IMR-90 (cell line): ENCODE results near the gene ITGB1. TPM values are rescaled to one million over a fixed set of nuclear protein-coding genes. Genes with fewer than 3 reads are reported as not detected.

ENCODE experiments used
- ATAC-seq: fragments of 200-7000 bp; cut with Tn5 transposase; 2 replicates; pipeline ENCODE4 v1.9.1; 2020; ENCODE audit warnings: low read depth, mild to moderate bottlenecking, moderate library complexity
- BruUV-seq: library from RNA; stranded (reverse); fragments of 400-500 nt; replicated peaks from 2 replicates; lab custom pipeline; 2021; lab: Mats Ljungman, UMichigan
- CTCF ChIA-PET: fragments of 300-600 bp; formaldehyde crosslinking; extraction: SDS; loops from one replicate; lab custom pipeline; 2021; ENCODE audit warnings: antibody characterized with exemption; lab: Yijun Ruan, JAX
- POLR2A ChIA-PET: fragments of 300-600 bp; sonication (Branson Sonifier 250); formaldehyde crosslinking; loops from one replicate; lab custom pipeline; 2022; ENCODE audit warnings: antibody characterized with exemption; ENCODE audit not compliant: unreplicated experiment; lab: Charles Lee
- DNase-seq: peaks from one replicate; pipeline ENCODE4 v3.0.0; 2013
- H2AFZ ChIP-seq: replicated peaks from 2 replicates; pipeline ENCODE3; 2013; ENCODE audit warnings: low read length, mild to moderate bottlenecking; ENCODE audit not compliant: poor library complexity
- H2AK5ac ChIP-seq: 2 replicates; pipeline ENCODE4 v1.6.1; 2013; ENCODE audit warnings: low read depth, low read length, inconsistent platforms
- H2AK9ac ChIP-seq: replicated peaks from 2 replicates; pipeline ENCODE3; 2013; ENCODE audit warnings: mild to moderate bottlenecking, low read depth, low read length, moderate library complexity; ENCODE audit not compliant: poor library complexity
- H2BK120ac ChIP-seq: 2 replicates; pipeline ENCODE4 v1.6.1; 2013; ENCODE audit warnings: low read depth, low read length, inconsistent platforms
- H2BK15ac ChIP-seq: 3 replicates; pipeline ENCODE4 v1.6.1; 2013; ENCODE audit warnings: low read depth, low read length, inconsistent platforms
- H2BK20ac ChIP-seq: 2 replicates; pipeline ENCODE4 v1.6.1; 2013; ENCODE audit warnings: low read depth, mild to moderate bottlenecking, inconsistent platforms, low read length, moderate library complexity
- H2BK5ac ChIP-seq: 2 replicates; pipeline ENCODE4 v1.6.1; 2013; ENCODE audit warnings: mild to moderate bottlenecking, low read depth, low read length, inconsistent platforms; ENCODE audit not compliant: poor library complexity, severe bottlenecking
- H3K14ac ChIP-seq: replicated peaks from 2 replicates; pipeline ENCODE4 v1.6.1; 2013; ENCODE audit warnings: low read depth, low read length, inconsistent platforms
- H3K18ac ChIP-seq: 2 replicates; pipeline ENCODE4 v1.6.1; 2013; ENCODE audit warnings: low read depth, low read length, control low read depth
- H3K23ac ChIP-seq: 2 replicates; pipeline ENCODE4 v1.6.1; 2013; ENCODE audit warnings: low read depth, low read length, inconsistent platforms
- H3K27ac ChIP-seq: 2 replicates; pipeline ENCODE4 v1.5.1; 2013; ENCODE audit warnings: mild to moderate bottlenecking, control low read depth, low read length; ENCODE audit not compliant: insufficient read depth
- H3K27me3 ChIP-seq: 2 replicates; pipeline ENCODE4 v1.6.1; 2013; ENCODE audit warnings: low read length; ENCODE audit not compliant: control insufficient read depth, insufficient read depth
- H3K36me3 ChIP-seq: 2 replicates; pipeline ENCODE4 v1.6.1; 2013; ENCODE audit warnings: low read length, mixed read lengths; ENCODE audit not compliant: control insufficient read depth, insufficient read depth
- H3K4ac ChIP-seq: 2 replicates; pipeline ENCODE4 v1.6.1; 2013; ENCODE audit warnings: low read depth, low read length, inconsistent platforms
- H3K4me1 ChIP-seq: 2 replicates; pipeline ENCODE4 v1.6.1; 2013; ENCODE audit warnings: low read length, mixed read lengths; ENCODE audit not compliant: control insufficient read depth, insufficient read depth
- H3K4me2 ChIP-seq: 2 replicates; pipeline ENCODE4 v1.6.1; 2013; ENCODE audit warnings: low read depth, mild to moderate bottlenecking, control low read depth, low read length, moderate library complexity
- H3K4me3 ChIP-seq: 2 replicates; pipeline ENCODE4 v1.5.1; 2013; ENCODE audit warnings: low read depth, mild to moderate bottlenecking, control low read depth, low read length, moderate library complexity; ENCODE audit not compliant: insufficient read depth
- H3K56ac ChIP-seq: 2 replicates; pipeline ENCODE4 v1.6.1; 2013; ENCODE audit warnings: low read length, inconsistent platforms; ENCODE audit not compliant: insufficient read depth; ENCODE audit errors: extremely low read depth
- H3K79me1 ChIP-seq, 2 experiments: 2 replicates each; pipeline ENCODE4 v1.6.1; 2013; ENCODE audit warnings: low read length in 2 of 2, inconsistent platforms in 1 of 2, low read depth in 1 of 2
- H3K9ac ChIP-seq: 2 replicates; pipeline ENCODE4 v1.6.1; 2013; ENCODE audit warnings: low read depth, low read length, control low read depth
- H3K9me1 ChIP-seq: 2 replicates; pipeline ENCODE4 v1.6.1; 2013; ENCODE audit warnings: low read length, inconsistent platforms; ENCODE audit not compliant: insufficient read depth
- H3K9me3 ChIP-seq: 2 replicates; pipeline ENCODE4 v1.6.1; 2013; ENCODE audit warnings: low read length; ENCODE audit not compliant: control insufficient read depth, insufficient read depth
- H4K20me1 ChIP-seq: 2 replicates; pipeline ENCODE4 v1.6.1; 2013; ENCODE audit warnings: low read length, inconsistent platforms; ENCODE audit not compliant: insufficient read depth
- H4K5ac ChIP-seq: 2 replicates; pipeline ENCODE4 v1.6.1; 2013; ENCODE audit warnings: mild to moderate bottlenecking, low read depth, low read length, control low read depth
- H4K8ac ChIP-seq, 2 experiments: 2 replicates each; pipeline ENCODE4 v1.6.1; 2013; ENCODE audit warnings: low read depth in 2 of 2, low read length in 2 of 2, control low read depth in 1 of 2, inconsistent platforms in 1 of 2
- H4K91ac ChIP-seq: 2 replicates; pipeline ENCODE4 v1.6.1; 2013; ENCODE audit warnings: low read depth, low read length, inconsistent platforms; ENCODE audit not compliant: insufficient read depth
- BHLHE40 ChIP-seq: fragments of 150-350 bp; IDR thresholded peaks from 2 replicates; pipeline ENCODE4 v1.6.1; 2016; ENCODE audit warnings: mild to moderate bottlenecking, low read depth, low read length
- CEBPB ChIP-seq: IDR thresholded peaks from 2 replicates; pipeline ENCODE4 v1.6.1; 2012; ENCODE audit warnings: low read depth, low read length, improper control_type of control experiment
- CHD1 ChIP-seq: IDR thresholded peaks from 2 replicates; pipeline ENCODE4 v1.6.1; 2012; ENCODE audit warnings: low read depth, low read length, improper control_type of control experiment
- FOS ChIP-seq: fragments of 150-350 bp; IDR thresholded peaks from 2 replicates; pipeline ENCODE4 v1.6.1; 2016; ENCODE audit warnings: low read depth, low read length
- MAFK ChIP-seq: IDR thresholded peaks from 2 replicates; pipeline ENCODE4 v1.6.1; 2012; ENCODE audit warnings: low read depth, low read length, improper control_type of control experiment
- MAZ ChIP-seq: IDR thresholded peaks from 2 replicates; pipeline ENCODE4 v1.6.1; 2012; ENCODE audit warnings: low read depth, mild to moderate bottlenecking, low read length, improper control_type of control experiment, moderate library complexity, borderline replicate concordance
- NFE2L2 ChIP-seq: fragments of 150-350 bp; IDR thresholded peaks from 2 replicates; pipeline ENCODE4 v1.6.1; 2016; ENCODE audit warnings: low read depth, mild to moderate bottlenecking, low read length
- RCOR1 ChIP-seq: IDR thresholded peaks from 2 replicates; pipeline ENCODE4 v1.6.1; 2012; ENCODE audit warnings: mild to moderate bottlenecking, low read length, improper control_type of control experiment; ENCODE audit not compliant: insufficient replicate concordance
- RFX5 ChIP-seq: IDR thresholded peaks from 2 replicates; pipeline ENCODE4 v1.8.0; 2012; ENCODE audit warnings: low read depth, mild to moderate bottlenecking, low read length, moderate library complexity
- SMC3 ChIP-seq: fragments of 150-350 bp; IDR thresholded peaks from 2 replicates; pipeline ENCODE4 v1.6.1; 2016; ENCODE audit warnings: low read depth, mild to moderate bottlenecking, antibody characterized with exemption, low read length, moderate library complexity
- USF2 ChIP-seq: fragments of 150-350 bp; IDR thresholded peaks from 2 replicates; pipeline ENCODE4 v1.6.1; 2017; ENCODE audit warnings: mild to moderate bottlenecking, antibody characterized with exemption, low read length, low read depth
- WGBS, 2 experiments: methylation state at CpG; one replicate each; pipeline versions ENCODE4 v1.1.5 to v1.1.7; 2013; ENCODE audit warnings: missing lambda C conversion rate in 2 of 2; ENCODE audit not compliant: insufficient read length in 1 of 2; ENCODE audit errors: extremely low coverage in 2 of 2; 5-methylcytosine and 5-hydroxymethylcytosine counted together
- dilution Hi-C: fragments of 300-500 bp; cut with HindIII; formaldehyde crosslinking; loops from one replicate; pipeline ENCODE4 v1.14.3; 2018; ENCODE audit warnings: low sequenced_read_pairs; ENCODE audit not compliant: unreplicated experiment
- in situ Hi-C: fragments of 300-500 bp; cut with MboI; formaldehyde crosslinking; loops from 3 replicates; pipeline ENCODE4 v1.14.3; 2019; ENCODE audit warnings: low sequenced_read_pairs, inconsistent platforms, mixed read lengths
- intact Hi-C: fragments of 100-400 bp; cut with micrococcal nuclease; formaldehyde crosslinking; loops from 2 replicates; pipeline ENCODE4 v1.10.0; 2022
- polyA plus RNA-seq, 3 experiments: library from polyadenylated mRNA; depleted of rRNA; stranded (reverse); fragments of >200 nt; gene quantifications; 2 replicates each; pipeline ENCODE4 v1.2.3, GENCODE V29; 2012; ENCODE audit warnings: low replicate concordance in 1 of 3
- total RNA-seq: library from RNA; depleted of rRNA; stranded (reverse); fragments of >200 nt; gene quantifications from 2 replicates; pipeline ENCODE4 v1.2.3, GENCODE V29; 2012

ITGB1 gene
- total and polyA plus RNA-seq, 2 of the 4 experiments (the other 2 are of a cell fraction) = 1,331 to 2,066 TPM

DNA sequence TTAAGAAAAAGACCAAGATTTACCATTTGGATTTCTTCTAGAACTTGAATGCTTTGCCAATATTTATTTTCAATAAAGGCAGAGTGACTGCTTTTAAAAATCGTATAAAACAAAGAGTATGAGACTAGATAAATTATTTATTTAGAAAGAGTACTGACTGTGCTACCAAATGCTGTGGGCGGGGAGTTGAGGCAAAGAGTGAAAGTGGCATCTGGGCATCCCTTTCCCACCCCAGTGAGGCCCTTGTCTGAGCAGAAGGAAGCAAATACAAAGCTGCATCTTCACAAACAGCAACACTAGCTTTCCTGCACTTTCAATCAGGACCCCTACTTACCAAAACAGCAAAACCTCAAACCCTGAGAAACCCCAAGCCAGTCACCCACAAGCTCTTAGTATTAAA lies 34.9 kb downstream of the ITGB1 start:
- TF ChIP-seq CHD1 = no peak
- no peak for TF ChIP-seq RFX5
- no peak for TF ChIP-seq BHLHE40
- TF ChIP-seq MAZ = no peak
- TF ChIP-seq NFE2L2 = no peak
- no peak for TF ChIP-seq USF2
- no peak for TF ChIP-seq SMC3
- no peak for TF ChIP-seq RCOR1
- TF ChIP-seq FOS = no peak
- TF ChIP-seq MAFK = no peak
- TF ChIP-seq CEBPB = no peak
- peak overlapping the region; percentile 3; the same call in 1 of the 2 replicates for H3K27ac ChIP-seq

More for the DNA sequence above, 34.9 kb downstream of the ITGB1 start:
- dilution Hi-C loops = no loop called here
- Histone ChIP-seq H3K4me1 (peaks cover 8% of the 10 kb centered on the region), H2BK15ac (no peak overlapping the region), H2BK120ac (no peak overlapping the region), H3K23ac (peak overlapping the region; percentile 52; the same call in 1 of the 2 replicates), H3K56ac (no peak overlapping the region), H3K9me1 (peaks cover 5% of the 10 kb centered on the region), H3K9ac (no peak overlapping the region), H2BK5ac (peak overlapping the region; percentile 0), H2BK20ac (no peak overlapping the region), H3K79me1 (peaks cover 19 to 61% of the 10 kb centered on the region in 2 experiments), H4K8ac (peak overlapping the region in 1 of 2 experiments; percentile 19; a peak in 1 of 4 replicates), H3K4me3 (no peak overlapping the region), H3K14ac (no peak overlapping the region), H2AK5ac (0 out of 2 replicates have a peak overlapping the region, but pooled peaks have one; percentile 1), H2AK9ac (no peak overlapping the region), H3K9me3 (no peaks in the 10 kb centered on the region), H3K36me3 (peaks cover 68% of the 10 kb centered on the region), H3K27me3 (no peaks in the 10 kb centered on the region), H4K5ac (no peak overlapping the region), H3K4ac (no peak overlapping the region), H3K18ac (no peak overlapping the region), H3K4me2 (no peak overlapping the region), H4K91ac (no peak overlapping the region), H2AFZ (no peak overlapping the region), H4K20me1 (peaks cover 40% of the 10 kb centered on the region)
- ATAC-seq (peak; percentile 31; the same call in 1 of the 2 replicates), DNase-seq (no peak)
- POLR2A ChIA-PET = interaction anchor here (1.5 kb wide), 1 partner anchor 34 kb away, joined by 3 read pairs; no protein-coding TSS in a partner anchor
- in situ Hi-C loops = no loop called here
- BruUV-seq = no TSS peak
- WGBS, 2 experiments = no CpG with 5 or more reads among the region's 2 CpGs
- CTCF ChIA-PET = interaction anchor here (1.6 kb wide), 1 partner anchor 9 kb away, joined by 4 read pairs; no protein-coding TSS in a partner anchor
- intact Hi-C loops = no loop called here
